ENCODE results near the gene ZNF579. TPM values are rescaled to one million over a fixed set of nuclear protein-coding genes. Genes with fewer than 3 reads are reported as not detected.

The ZNF579 gene
- total RNA-seq, 2 experiments from 2014 or later: 7.2 to 7.5 TPM

DNA sequence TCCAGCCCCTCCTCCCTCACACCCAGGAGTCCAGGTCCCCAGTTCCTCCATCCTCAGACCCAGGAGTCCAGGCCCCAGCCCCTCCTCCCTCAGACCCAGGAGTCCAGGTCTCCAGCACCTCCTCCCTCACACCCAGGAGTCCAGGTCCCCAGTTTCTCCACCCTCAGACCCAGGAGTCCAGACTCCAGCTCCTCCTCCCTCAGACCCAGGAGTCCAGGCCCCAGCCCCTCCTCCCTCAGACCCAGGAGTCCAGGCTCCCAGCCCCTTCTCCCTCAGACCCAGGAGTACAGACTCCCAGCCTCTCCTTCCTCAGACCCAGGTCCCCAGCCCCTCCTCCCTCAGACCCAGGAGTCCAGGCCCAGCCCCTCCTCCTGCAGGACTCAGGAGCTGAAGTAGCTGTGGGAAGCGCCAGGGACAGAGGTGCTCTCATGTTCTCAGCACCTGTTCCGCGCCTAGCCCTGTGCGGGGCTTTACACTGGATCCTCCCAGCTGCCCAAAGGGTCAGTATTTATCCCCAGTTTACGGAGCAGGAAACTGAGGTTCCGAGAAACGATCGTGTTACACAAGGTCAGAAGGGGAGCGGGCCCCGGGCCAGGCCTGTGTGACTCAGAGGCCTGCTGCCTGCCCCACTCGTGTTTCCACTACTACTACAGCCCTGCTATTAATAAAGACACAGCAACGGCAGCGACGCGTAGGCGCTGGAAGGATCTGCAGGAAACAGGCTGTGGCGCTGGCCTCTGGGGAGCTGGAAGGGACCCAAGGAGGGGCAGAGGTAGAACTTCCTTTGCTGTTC lies 33.6 kb downstream of the ZNF579 start:
- Mint-ChIP-seq H3K4me1 (no peaks in the 10 kb centered on the region), H3K27me3 (peaks cover 23% of the 10 kb centered on the region), H3K27ac (no peak overlapping the region), H3K9me3 (ENCODE audit: low read depth) (no peaks in the 10 kb centered on the region), H3K4me3 (no peak overlapping the region), H3K36me3 (ENCODE audit: low read depth) (no peaks in the 10 kb centered on the region)
- ChIA-PET CTCF (no interaction called here), POLR2A (no interaction called here)
- ATAC-seq (no peak), DNase-seq (peak; percentile 12)
- intact Hi-C loops (cut with DNase I, micrococcal nuclease): no loop called here

DNA sequence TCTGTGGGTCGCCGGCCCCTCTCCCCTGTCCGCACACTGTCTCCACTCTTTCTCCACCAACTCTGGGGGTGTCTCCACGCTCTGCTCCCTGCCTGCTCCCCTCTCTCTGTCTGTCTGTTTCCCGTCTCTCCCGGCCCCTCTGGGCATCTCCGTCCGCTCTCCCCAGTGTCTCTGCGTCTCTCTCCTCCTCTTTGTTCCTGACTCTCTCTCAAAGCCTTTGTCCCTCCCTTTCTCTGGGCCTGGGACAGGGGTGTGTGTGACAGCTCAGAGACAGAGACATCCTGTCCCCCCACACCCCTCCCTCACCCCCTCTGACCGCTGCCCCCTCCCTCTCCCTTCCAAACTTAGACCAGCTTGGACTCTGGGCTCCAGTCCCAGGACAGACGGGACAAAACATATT lies 34.6 kb downstream of the ZNF579 start:
- Mint-ChIP-seq H3K36me3 (ENCODE audit: low read depth) (no peaks in the 10 kb centered on the region), H3K27me3 (peaks cover 23% of the 10 kb centered on the region), H3K9me3 (ENCODE audit: low read depth) (no peaks in the 10 kb centered on the region), H3K27ac (no peak overlapping the region), H3K4me1 (no peaks in the 10 kb centered on the region), H3K4me3 (no peak overlapping the region)
- intact Hi-C loops (cut with DNase I, micrococcal nuclease): no loop called here
- ChIA-PET CTCF (no interaction called here), POLR2A (no interaction called here)
- DNase-seq: no peak
- ATAC-seq: no peak

DNA sequence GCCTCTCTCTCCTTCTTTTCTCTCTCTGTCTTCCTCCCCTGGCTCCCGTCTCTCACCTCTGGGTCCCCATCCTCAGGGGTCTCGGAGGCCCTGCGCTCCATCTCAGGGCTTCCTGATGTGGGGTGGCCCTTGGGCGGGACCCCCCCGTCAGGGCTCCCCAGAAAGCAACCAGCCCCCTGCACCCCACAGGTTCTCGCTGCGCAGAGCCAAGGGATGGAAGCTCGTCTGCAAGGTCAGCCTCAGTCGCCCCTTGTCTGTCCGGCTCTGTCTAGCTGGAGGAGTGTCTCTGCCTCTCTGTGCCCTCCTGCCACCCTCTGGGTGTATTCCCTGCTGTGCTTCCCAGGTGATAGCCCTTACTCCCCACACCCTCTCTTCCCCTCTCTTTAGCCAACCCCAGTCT lies 35.2 kb downstream of the ZNF579 start, which contains the start of gene SBK3:
TSS of gene SBK3 (minus strand) at position 101 of the 400 bp plus-strand sequence. CDS start at position 101, 0 bp downstream.
- no peaks in the 10 kb centered on the region for H3K4me1 Mint-ChIP-seq
- H3K9me3 Mint-ChIP-seq (ENCODE audit: low read depth): no peaks in the 10 kb centered on the region
- no peak for DNase-seq
- H3K4me3 Mint-ChIP-seq: no peak within 1 kb of the TSS
- intact Hi-C loops (cut with DNase I, micrococcal nuclease): no loop called here
- POLR2A ChIA-PET: no interaction called here
- no peak for ATAC-seq
- CTCF ChIA-PET: no interaction called here
- no peak within 1 kb of the TSS for H3K27ac Mint-ChIP-seq
- H3K27me3 Mint-ChIP-seq: peaks cover 23% of the 10 kb centered on the region
- no peaks in the 10 kb centered on the region for H3K36me3 Mint-ChIP-seq (ENCODE audit: low read depth)

DNA sequence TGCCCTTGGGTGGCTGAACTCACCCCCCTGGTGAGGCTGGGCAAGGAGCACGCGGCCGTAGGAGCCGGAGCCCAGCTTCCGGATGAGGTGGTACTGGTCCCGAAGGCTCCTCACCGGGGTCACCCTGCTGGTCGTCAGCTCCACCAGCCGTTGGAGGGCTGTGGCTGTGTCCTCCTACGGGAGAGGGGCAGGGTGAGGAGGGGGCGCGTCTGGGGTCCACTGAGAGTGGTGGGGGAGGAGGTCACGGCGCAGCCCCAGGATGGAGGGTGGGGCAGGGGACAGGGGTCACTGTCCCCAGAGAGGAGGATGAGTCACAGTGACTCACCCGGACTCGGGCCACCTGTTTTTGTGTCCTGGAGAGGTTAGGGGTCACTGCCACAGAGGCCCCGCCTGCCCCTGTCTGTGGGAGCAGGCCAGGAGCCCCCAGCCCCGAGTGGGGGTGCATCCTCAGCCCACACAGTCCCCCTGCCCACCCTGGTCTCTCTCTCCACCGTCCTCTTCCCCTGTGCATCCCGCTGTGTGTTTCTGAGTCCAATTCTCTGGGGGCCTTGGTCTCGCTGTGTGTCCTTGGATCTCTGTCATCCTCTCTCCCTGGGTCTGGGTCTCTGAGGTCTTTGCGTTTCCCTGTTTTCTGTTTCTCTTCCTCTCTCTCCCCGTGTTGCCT lies 35.7 kb downstream of the ZNF579 start:
- H3K27ac Mint-ChIP-seq: no peak overlapping the region
- H3K9me3 Mint-ChIP-seq (ENCODE audit: low read depth): no peaks in the 10 kb centered on the region
- no peaks in the 10 kb centered on the region for H3K4me1 Mint-ChIP-seq
- CTCF ChIA-PET: no interaction called here
- POLR2A ChIA-PET: no interaction called here
- peaks cover 20% of the 10 kb centered on the region for H3K27me3 Mint-ChIP-seq
- no peak for ATAC-seq
- intact Hi-C loops (cut with DNase I, micrococcal nuclease): no loop called here
- DNase-seq: no peak
- H3K4me3 Mint-ChIP-seq: no peak overlapping the region
- no peaks in the 10 kb centered on the region for H3K36me3 Mint-ChIP-seq (ENCODE audit: low read depth)

DNA sequence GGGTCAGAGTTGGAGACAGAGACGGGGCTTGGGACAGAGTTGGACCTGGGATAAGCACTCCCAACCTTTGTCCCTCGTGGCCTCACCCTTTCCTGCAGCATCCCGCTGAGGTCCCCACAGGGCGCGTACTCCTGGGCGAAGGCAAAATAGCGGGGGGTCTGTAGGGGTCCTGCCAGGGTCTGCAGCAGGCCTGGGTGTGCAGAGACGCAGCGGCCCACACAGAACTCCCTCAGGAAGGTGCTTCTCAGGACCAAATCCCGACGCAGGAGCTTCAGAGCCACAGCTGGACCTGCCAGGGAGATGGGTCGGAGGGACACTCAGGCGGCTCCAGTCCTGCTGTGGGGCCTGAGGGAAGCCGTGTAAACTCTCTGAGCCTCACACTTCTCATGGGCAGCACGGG lies 36.6 kb downstream of the ZNF579 start:
- ChIA-PET CTCF (no interaction called here), POLR2A (no interaction called here)
- no peak overlapping the region for H3K27ac Mint-ChIP-seq
- no peak overlapping the region for H3K4me3 Mint-ChIP-seq
- intact Hi-C loops (cut with DNase I, micrococcal nuclease): no loop called here
- H3K4me1 Mint-ChIP-seq: no peaks in the 10 kb centered on the region
- H3K9me3 Mint-ChIP-seq (ENCODE audit: low read depth): no peaks in the 10 kb centered on the region
- peaks cover 20% of the 10 kb centered on the region for H3K27me3 Mint-ChIP-seq
- ATAC-seq: no peak
- no peak for DNase-seq
- no peaks in the 10 kb centered on the region for H3K36me3 Mint-ChIP-seq (ENCODE audit: low read depth)

DNA sequence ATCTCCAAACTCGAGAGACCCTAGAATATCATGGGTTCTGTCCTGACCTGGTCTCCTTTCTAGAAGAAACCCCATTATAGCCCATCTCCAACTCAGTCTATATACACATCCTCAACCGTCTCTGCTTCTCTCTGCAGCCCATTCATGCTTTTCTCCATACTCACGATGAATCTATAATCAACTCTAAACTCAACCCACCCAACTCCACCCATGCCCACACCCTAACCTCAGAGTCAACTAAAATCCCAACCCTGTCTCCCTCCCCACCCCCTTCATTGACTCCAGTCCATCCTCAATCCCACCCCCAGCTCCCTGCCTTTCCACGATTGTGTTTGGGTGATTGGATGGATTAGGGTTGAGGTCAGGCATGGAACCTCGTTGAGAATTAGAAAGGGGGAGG lies 37.1 kb downstream of the ZNF579 start:
- intact Hi-C loops (cut with DNase I, micrococcal nuclease): no loop called here
- no peak for ATAC-seq
- no peak overlapping the region for H3K27ac Mint-ChIP-seq

DNA sequence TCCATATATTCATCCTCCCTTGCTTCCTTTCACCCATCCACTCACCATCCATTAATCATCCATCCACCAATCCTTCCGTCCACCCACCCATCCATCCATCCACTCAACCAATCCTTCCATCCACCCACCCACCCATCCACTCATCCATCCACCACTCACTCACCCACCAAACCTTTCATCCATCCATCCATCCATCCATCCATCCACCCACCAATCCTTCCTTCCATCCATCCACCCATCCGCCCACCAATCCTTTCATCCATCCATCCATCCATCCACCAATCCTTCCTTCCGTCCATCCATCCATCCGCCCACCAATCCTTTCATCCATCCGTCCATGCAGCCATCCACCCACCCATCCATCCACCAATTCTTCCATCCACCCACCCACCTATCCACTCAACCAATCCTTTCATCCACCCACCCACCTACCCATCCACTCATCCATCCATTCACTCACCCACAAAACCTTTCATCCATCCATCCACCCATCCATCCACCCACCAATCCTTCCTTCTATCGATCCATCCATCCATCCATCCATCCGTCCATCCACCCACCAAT lies 38.3 kb downstream of the ZNF579 start:
- Mint-ChIP-seq H3K9me3 (ENCODE audit: low read depth) (no peaks in the 10 kb centered on the region), H3K27me3 (peaks cover 14% of the 10 kb centered on the region), H3K27ac (no peak overlapping the region), H3K4me1 (no peaks in the 10 kb centered on the region), H3K36me3 (ENCODE audit: low read depth) (no peaks in the 10 kb centered on the region), H3K4me3 (no peak overlapping the region)
- ChIA-PET POLR2A (no interaction called here), CTCF (no interaction called here)
- ATAC-seq: no peak
- intact Hi-C loops (cut with DNase I, micrococcal nuclease): no loop called here
- no peak for DNase-seq

More for the DNA sequence above, 37.1 kb downstream of the ZNF579 start:
- H3K9me3 Mint-ChIP-seq (ENCODE audit: low read depth): no peaks in the 10 kb centered on the region
- peaks cover 20% of the 10 kb centered on the region for H3K27me3 Mint-ChIP-seq
- H3K36me3 Mint-ChIP-seq (ENCODE audit: low read depth): no peaks in the 10 kb centered on the region
- CTCF ChIA-PET: no interaction called here
- no peak for DNase-seq
- no peak overlapping the region for H3K4me3 Mint-ChIP-seq
- no peaks in the 10 kb centered on the region for H3K4me1 Mint-ChIP-seq
- POLR2A ChIA-PET: no interaction called here

DNA sequence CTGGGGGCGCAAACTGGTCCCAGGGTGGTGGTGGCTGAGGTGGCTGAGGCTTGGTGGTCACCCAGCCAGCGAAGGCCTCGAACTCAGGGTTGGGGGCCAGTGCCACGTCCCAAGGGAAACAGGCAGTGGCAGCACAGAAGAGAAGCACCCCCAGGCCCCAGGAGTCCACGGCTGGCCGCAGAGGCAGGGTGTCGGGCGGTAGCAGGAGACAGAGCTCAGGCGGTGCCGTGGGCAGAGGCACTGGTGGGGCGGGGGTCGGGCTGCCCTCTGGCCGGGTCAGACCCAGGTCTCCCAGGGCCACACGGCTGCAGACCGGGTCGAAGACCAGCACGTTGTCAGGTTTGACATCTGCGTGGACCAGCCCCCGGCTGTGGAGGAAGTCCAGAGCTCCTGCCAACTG lies 39.6 kb downstream of the ZNF579 start:
- H3K27ac Mint-ChIP-seq: no peak overlapping the region
- no peaks in the 10 kb centered on the region for H3K9me3 Mint-ChIP-seq (ENCODE audit: low read depth)
- POLR2A ChIA-PET: no interaction called here
- no peak for DNase-seq
- H3K4me1 Mint-ChIP-seq: no peaks in the 10 kb centered on the region
- no peak for ATAC-seq
- intact Hi-C loops (cut with DNase I, micrococcal nuclease): no loop called here
- H3K27me3 Mint-ChIP-seq: peaks cover 10% of the 10 kb centered on the region
- H3K36me3 Mint-ChIP-seq (ENCODE audit: low read depth): no peaks in the 10 kb centered on the region
- CTCF ChIA-PET: no interaction called here
- no peak overlapping the region for H3K4me3 Mint-ChIP-seq

DNA sequence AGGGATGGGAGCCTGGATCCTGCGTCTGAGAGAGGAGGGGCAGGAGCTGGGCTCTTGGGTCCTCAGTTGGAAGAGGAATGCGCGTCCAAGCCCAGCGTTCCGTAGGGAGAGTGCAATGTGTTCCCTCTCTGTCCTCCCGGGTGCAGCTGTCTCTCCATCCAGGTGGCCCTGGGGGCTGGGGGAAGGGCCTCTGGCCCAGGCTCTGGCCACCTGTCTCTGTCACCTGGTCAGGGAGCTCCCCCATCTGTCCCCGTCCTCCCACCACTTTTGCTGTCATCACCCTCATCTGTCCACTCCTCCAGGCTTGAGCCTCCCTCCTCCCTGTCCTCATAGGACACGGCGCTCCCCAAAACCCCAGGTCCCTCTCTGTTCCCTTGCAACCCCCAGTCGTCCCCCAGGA lies 40.0 kb downstream of the ZNF579 start:
- no peaks in the 10 kb centered on the region for H3K4me1 Mint-ChIP-seq
- peaks cover 7% of the 10 kb centered on the region for H3K27me3 Mint-ChIP-seq
- no peak for ATAC-seq
- H3K4me3 Mint-ChIP-seq: no peak overlapping the region
- no peak for DNase-seq
- CTCF ChIA-PET: no interaction called here
- H3K9me3 Mint-ChIP-seq (ENCODE audit: low read depth): no peaks in the 10 kb centered on the region
- intact Hi-C loops (cut with DNase I, micrococcal nuclease): no loop called here
- H3K27ac Mint-ChIP-seq: no peak overlapping the region
- no peaks in the 10 kb centered on the region for H3K36me3 Mint-ChIP-seq (ENCODE audit: low read depth)
- POLR2A ChIA-PET: no interaction called here

DNA sequence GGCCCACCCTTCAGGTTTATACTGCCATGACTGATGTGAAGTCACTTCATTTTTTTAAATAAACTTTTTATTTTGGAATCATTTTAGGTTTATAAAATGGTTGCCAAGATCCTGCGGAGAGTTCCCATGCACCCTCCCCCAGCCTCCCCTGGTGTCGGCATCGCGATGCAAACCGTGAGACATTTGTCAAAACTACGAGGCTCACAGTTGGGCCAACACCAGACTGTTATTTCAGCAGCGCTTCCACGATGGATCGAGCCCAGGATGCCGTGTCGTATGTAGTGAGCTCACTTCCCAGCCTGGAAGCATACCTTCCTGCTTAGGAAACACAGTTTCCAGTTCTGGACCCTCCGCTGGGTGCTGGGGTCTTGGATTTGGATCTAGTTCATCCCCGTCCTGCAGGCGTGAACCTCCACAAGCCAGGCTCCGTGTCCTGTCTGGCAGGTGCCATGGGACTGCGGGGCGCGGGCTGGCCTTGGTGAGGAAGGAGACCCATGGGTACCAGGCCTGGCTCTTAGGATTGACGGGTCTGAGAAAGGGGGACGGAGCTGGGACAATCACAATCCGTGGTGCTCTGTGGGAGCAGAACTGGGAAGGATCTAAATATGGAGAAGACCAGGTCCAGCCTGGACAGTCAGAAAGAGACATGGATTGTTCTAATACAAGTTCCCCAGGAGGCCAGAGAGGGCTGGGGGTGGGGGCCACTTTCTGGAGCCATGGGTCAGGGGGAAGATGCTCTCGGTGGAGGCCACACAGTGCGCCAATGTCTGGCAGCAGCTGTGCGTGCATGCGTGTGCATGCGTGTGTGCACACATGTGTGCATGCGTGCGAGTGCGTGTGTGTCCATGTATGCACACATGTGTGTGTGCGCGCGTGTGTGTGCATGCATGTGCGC lies 41.3 kb downstream of the ZNF579 start:
- intact Hi-C loops (cut with DNase I, micrococcal nuclease): no loop called here
- no peak overlapping the region for H3K27ac Mint-ChIP-seq
- ChIA-PET POLR2A (no interaction called here), CTCF (no interaction called here)
- no peak for DNase-seq
- H3K4me1 Mint-ChIP-seq: no peaks in the 10 kb centered on the region
- H3K4me3 Mint-ChIP-seq: no peak overlapping the region
- H3K9me3 Mint-ChIP-seq (ENCODE audit: low read depth): no peaks in the 10 kb centered on the region
- H3K27me3 Mint-ChIP-seq: peaks cover 3% of the 10 kb centered on the region
- ATAC-seq: no peak
- no peaks in the 10 kb centered on the region for H3K36me3 Mint-ChIP-seq (ENCODE audit: low read depth)

DNA sequence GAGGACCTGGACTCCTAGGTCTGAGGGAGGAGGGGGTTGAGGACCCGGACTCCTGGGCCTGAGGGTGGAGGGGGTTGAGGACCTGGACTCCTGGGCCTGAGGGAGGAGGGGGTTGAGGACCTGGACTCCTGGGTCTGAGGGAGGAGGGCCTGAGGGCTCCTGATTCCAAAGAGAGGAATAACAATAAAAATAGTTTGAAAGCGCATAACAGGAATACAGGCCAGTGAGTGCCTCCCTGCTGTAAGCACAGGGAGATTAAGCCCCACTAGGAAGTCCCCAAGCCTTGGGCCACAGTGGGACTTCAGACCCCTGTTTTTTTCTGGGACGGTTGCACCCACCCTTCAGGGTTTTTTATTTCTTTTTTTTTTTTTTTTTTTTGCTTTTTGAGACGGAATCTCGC lies 42.5 kb downstream of the ZNF579 start:
- H3K36me3 Mint-ChIP-seq (ENCODE audit: low read depth): no peaks in the 10 kb centered on the region
- H3K4me3 Mint-ChIP-seq: no peak overlapping the region
- DNase-seq (no peak), ATAC-seq (no peak)
- ChIA-PET POLR2A (no interaction called here), CTCF (no interaction called here)
- no peaks in the 10 kb centered on the region for H3K4me1 Mint-ChIP-seq
- H3K9me3 Mint-ChIP-seq (ENCODE audit: low read depth): no peaks in the 10 kb centered on the region
- peaks cover 3% of the 10 kb centered on the region for H3K27me3 Mint-ChIP-seq
- intact Hi-C loops (cut with DNase I, micrococcal nuclease): no loop called here
- H3K27ac Mint-ChIP-seq: no peak overlapping the region

DNA sequence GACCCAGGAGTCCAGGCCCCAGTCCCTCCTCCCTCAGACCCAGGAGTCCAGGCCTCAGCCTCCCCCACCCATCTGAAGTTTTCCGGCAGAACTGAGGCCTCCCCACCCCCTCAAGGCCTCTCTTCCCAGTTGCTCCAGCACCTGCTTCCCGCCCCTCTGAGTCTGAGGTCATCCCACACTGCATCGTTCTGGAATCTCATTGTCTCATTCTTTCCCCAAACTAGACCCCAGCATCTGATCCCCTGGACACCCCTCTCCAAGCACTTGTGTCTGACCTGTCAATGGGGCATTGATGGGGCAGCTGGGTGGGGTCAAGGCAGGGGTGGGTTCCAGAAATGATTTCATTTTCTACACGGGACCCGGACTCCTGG lies 42.9 kb downstream of the ZNF579 start:
- no peaks in the 10 kb centered on the region for H3K4me1 Mint-ChIP-seq
- intact Hi-C loops (cut with DNase I, micrococcal nuclease): no loop called here
- DNase-seq (no peak), ATAC-seq (no peak)
- no peaks in the 10 kb centered on the region for H3K36me3 Mint-ChIP-seq (ENCODE audit: low read depth)
- H3K27me3 Mint-ChIP-seq: peaks cover 3% of the 10 kb centered on the region
- H3K4me3 Mint-ChIP-seq: no peak overlapping the region
- POLR2A ChIA-PET: no interaction called here
- CTCF ChIA-PET: no interaction called here
- H3K27ac Mint-ChIP-seq: no peak overlapping the region
- no peaks in the 10 kb centered on the region for H3K9me3 Mint-ChIP-seq (ENCODE audit: low read depth)
